ENCODE data around the gene IL6ST. TPM values are rescaled to one million over a fixed set of nuclear protein-coding genes. Genes with fewer than 3 reads are reported as not detected.

Gene IL6ST
- total RNA-seq, 1 donor from 2014 or later, result 76.2 TPM

DNA sequence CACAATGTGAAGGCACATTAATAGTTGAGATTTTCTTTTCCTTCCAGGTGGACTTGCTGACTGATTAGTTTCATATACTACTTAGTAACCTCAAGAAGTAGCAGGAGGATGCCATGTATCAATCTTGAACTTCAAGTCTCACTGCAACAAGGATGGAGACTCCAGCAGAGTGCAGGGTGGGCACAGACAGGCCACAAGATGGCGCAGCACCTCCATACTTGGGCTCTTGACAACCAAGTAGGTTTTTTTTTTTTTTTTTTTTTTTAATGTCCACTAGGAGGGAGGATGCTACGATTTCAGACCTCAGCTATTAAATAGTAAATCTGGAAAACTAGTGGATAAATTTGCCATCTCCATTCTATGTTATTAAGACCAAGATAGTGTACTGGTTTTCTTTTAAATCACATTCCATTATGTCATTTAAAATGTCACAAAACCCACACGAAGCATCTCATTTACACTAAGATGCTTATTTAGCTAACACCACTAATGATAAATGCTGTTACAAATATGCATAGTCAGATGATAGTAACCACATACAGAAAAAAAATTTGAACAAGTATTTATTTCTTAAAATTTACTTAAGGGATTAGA, 58.6 kb downstream of the IL6ST start:
- H3K27ac ChIP-seq (ENCODE audit: low read depth, low read length), result no peak overlapping the region
- H3K27me3 ChIP-seq (ENCODE audit: control insufficient read depth in 3 of 3, insufficient read depth in 3 of 3, low read length in 3 of 3), result no peaks in the 10 kb centered on the region
- H3K36me3 ChIP-seq (ENCODE audit: control insufficient read depth in 3 of 3, insufficient read depth in 3 of 3, low read length in 3 of 3), result peaks cover 4 to 14% (median 12%) of the 10 kb centered on the region in 3 donors
- H3K4me3 ChIP-seq (ENCODE audit: low read length in 3 of 3), result no peak overlapping the region
- no peaks in the 10 kb centered on the region for H3K4me1 ChIP-seq (ENCODE audit: control insufficient read depth in 3 of 3, insufficient read depth in 3 of 3, low read length in 3 of 3)
- H3K9ac ChIP-seq (ENCODE audit: low read depth in 1 of 3, low read length in 3 of 3), result no peak overlapping the region
- H3K9me3 ChIP-seq (ENCODE audit: control insufficient read depth in 3 of 3, low read length in 3 of 3), result no peaks in the 10 kb centered on the region

- H3K9me3 ChIP-seq (ENCODE audit: control insufficient read depth in 3 of 3, low read length in 3 of 3), result no peaks in the 10 kb centered on the region
Measured at GRCh38 chr5:55935371-55935770, 59.4 kb downstream of the IL6ST start.

GRCh38 chr5:55934720-55935119, 60.0 kb downstream of the IL6ST start:
- Histone ChIP-seq H3K4me3 (ENCODE audit: low read length in 3 of 3) (no peak overlapping the region), H3K36me3 (ENCODE audit: control insufficient read depth in 3 of 3, insufficient read depth in 3 of 3, low read length in 3 of 3) (peaks cover 0 to 5% (median 3%) of the 10 kb centered on the region in 3 donors), H3K9me3 (ENCODE audit: control insufficient read depth in 3 of 3, low read length in 3 of 3) (no peaks in the 10 kb centered on the region), H3K27ac (ENCODE audit: low read depth, low read length) (no peak overlapping the region), H3K27me3 (ENCODE audit: control insufficient read depth in 3 of 3, insufficient read depth in 3 of 3, low read length in 3 of 3) (no peaks in the 10 kb centered on the region), H3K9ac (ENCODE audit: low read depth in 1 of 3, low read length in 3 of 3) (no peak overlapping the region), H3K4me1 (ENCODE audit: control insufficient read depth in 3 of 3, insufficient read depth in 3 of 3, low read length in 3 of 3) (no peaks in the 10 kb centered on the region)

More at GRCh38 chr5:55935371-55935770, 59.4 kb downstream of the IL6ST start:
- H3K27me3 ChIP-seq (ENCODE audit: control insufficient read depth in 3 of 3, insufficient read depth in 3 of 3, low read length in 3 of 3), result no peaks in the 10 kb centered on the region
- no peak overlapping the region for H3K4me3 ChIP-seq (ENCODE audit: low read length in 3 of 3)
- H3K36me3 ChIP-seq (ENCODE audit: control insufficient read depth in 3 of 3, insufficient read depth in 3 of 3, low read length in 3 of 3), result peaks cover 0 to 10% (median 5%) of the 10 kb centered on the region in 3 donors
- no peaks in the 10 kb centered on the region for H3K4me1 ChIP-seq (ENCODE audit: control insufficient read depth in 3 of 3, insufficient read depth in 3 of 3, low read length in 3 of 3)
- H3K27ac ChIP-seq (ENCODE audit: low read depth, low read length), result no peak overlapping the region
- no peak overlapping the region for H3K9ac ChIP-seq (ENCODE audit: low read depth in 1 of 3, low read length in 3 of 3)

DNA sequence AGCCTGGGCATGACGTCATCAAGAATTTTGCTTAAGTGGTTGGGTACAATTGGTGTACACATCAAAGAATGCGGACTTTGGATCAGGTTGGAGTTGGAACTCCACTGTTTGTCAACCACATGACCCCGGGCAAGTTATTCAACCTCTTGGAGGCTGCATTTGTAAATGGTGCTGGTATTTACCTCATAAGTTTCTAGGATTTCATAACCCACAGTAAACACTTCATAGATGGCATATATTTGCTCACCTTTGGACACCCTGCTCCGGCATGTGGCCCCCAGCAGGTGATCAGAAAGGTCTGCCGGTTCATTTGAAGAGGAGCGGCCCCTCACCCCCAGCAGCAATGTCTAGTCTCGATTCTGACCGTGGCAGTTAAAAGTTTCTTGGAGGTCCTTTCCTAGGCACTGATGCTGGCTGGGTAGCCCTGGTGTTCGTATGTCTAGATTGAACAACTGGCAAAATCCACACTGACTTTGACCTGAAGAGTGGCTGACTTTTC, 60.6 kb downstream of the IL6ST start:
- Histone ChIP-seq H3K4me3 (ENCODE audit: low read length in 3 of 3) (no peak overlapping the region), H3K4me1 (ENCODE audit: control insufficient read depth in 3 of 3, insufficient read depth in 3 of 3, low read length in 3 of 3) (no peaks in the 10 kb centered on the region), H3K36me3 (ENCODE audit: control insufficient read depth in 3 of 3, insufficient read depth in 3 of 3, low read length in 3 of 3) (peaks cover 0 to 5% (median 3%) of the 10 kb centered on the region in 3 donors), H3K27me3 (ENCODE audit: control insufficient read depth in 3 of 3, insufficient read depth in 3 of 3, low read length in 3 of 3) (no peaks in the 10 kb centered on the region), H3K9me3 (ENCODE audit: control insufficient read depth in 3 of 3, low read length in 3 of 3) (no peaks in the 10 kb centered on the region), H3K9ac (ENCODE audit: low read depth in 1 of 3, low read length in 3 of 3) (no peak overlapping the region), H3K27ac (ENCODE audit: low read depth, low read length) (no peak overlapping the region)

GRCh38 chr5:55933377-55934114, 61.2 kb downstream of the IL6ST start:
- no peaks in the 10 kb centered on the region for H3K4me1 ChIP-seq (ENCODE audit: control insufficient read depth in 3 of 3, insufficient read depth in 3 of 3, low read length in 3 of 3)
- H3K9ac ChIP-seq (ENCODE audit: low read depth in 1 of 3, low read length in 3 of 3), result no peak overlapping the region
- H3K36me3 ChIP-seq (ENCODE audit: control insufficient read depth in 3 of 3, insufficient read depth in 3 of 3, low read length in 3 of 3), result peaks cover 0 to 3% (median 0%) of the 10 kb centered on the region in 3 donors
- H3K9me3 ChIP-seq (ENCODE audit: control insufficient read depth in 3 of 3, low read length in 3 of 3), result no peaks in the 10 kb centered on the region
- H3K27ac ChIP-seq (ENCODE audit: low read depth, low read length), result no peak overlapping the region
- H3K27me3 ChIP-seq (ENCODE audit: control insufficient read depth in 3 of 3, insufficient read depth in 3 of 3, low read length in 3 of 3), result no peaks in the 10 kb centered on the region
- H3K4me3 ChIP-seq (ENCODE audit: low read length in 3 of 3), result no peak overlapping the region

- no peak overlapping the region for H3K27ac ChIP-seq (ENCODE audit: low read depth, low read length)
- no peak overlapping the region for H3K9ac ChIP-seq (ENCODE audit: low read depth in 1 of 3, low read length in 3 of 3)
- H3K27me3 ChIP-seq (ENCODE audit: control insufficient read depth in 3 of 3, insufficient read depth in 3 of 3, low read length in 3 of 3), result peaks cover 0 to 4% (median 0%) of the 10 kb centered on the region in 3 donors
- no peaks in the 10 kb centered on the region for H3K9me3 ChIP-seq (ENCODE audit: control insufficient read depth in 3 of 3, low read length in 3 of 3)
- H3K4me1 ChIP-seq (ENCODE audit: control insufficient read depth in 3 of 3, insufficient read depth in 3 of 3, low read length in 3 of 3), result no peaks in the 10 kb centered on the region
- H3K4me3 ChIP-seq (ENCODE audit: low read length in 3 of 3), result no peak overlapping the region
- H3K36me3 ChIP-seq (ENCODE audit: control insufficient read depth in 3 of 3, insufficient read depth in 3 of 3, low read length in 3 of 3), result peaks cover 0 to 3% (median 0%) of the 10 kb centered on the region in 3 donors
Measured at GRCh38 chr5:55932700-55933099, 62.1 kb downstream of the IL6ST start.

- Histone ChIP-seq H3K9me3 (ENCODE audit: control insufficient read depth in 3 of 3, low read length in 3 of 3) (no peaks in the 10 kb centered on the region), H3K4me3 (ENCODE audit: low read length in 3 of 3) (no peak overlapping the region), H3K36me3 (ENCODE audit: control insufficient read depth in 3 of 3, insufficient read depth in 3 of 3, low read length in 3 of 3) (no peaks in the 10 kb centered on the region), H3K27ac (ENCODE audit: low read depth, low read length) (no peak overlapping the region), H3K27me3 (ENCODE audit: control insufficient read depth in 3 of 3, insufficient read depth in 3 of 3, low read length in 3 of 3) (peaks cover 0 to 6% (median 0%) of the 10 kb centered on the region in 3 donors), H3K4me1 (ENCODE audit: control insufficient read depth in 3 of 3, insufficient read depth in 3 of 3, low read length in 3 of 3) (no peaks in the 10 kb centered on the region), H3K9ac (ENCODE audit: low read depth in 1 of 3, low read length in 3 of 3) (no peak overlapping the region)
Measured at GRCh38 chr5:55929020-55929799, 65.6 kb downstream of the IL6ST start.

DNA sequence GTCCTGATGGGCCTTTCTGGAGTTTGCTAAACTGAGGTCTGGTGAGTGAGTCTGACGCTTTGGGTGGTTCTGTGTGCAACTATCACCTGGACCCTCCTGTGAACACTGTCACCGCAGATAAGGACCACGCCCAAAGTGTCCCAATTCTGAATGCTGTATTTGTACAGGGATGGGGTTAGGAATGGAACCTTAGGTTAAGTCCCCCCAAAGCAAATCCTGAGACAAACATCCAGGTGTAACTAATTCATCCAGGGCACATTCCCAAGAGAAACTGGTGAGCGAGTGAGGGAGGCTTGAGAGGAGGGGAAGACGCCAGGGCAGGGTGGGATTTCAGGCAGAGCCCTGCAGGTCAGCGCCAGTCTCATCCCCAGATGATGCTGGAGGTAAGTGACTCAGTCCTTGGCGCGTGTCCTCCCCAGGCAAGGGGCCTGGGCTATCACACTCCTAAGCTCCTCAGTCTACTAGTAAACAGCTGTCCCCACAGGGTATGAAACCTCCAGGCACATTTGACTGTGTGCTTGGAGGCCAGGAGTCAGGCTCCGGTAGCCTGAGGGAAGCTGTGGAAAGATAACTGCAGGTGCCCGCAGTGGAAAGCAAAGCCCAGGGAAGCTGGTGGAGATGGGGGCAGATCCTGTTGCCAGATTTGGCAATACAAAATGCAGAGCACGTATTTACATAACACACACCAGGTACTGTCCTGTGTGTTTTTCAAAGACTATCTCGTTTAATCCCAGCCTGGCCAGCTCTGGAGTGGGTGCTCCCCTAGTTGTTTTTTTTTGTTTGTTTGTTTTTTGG, 66.7 kb downstream of the IL6ST start:
- peaks cover 0 to 6% (median 0%) of the 10 kb centered on the region in 3 donors for H3K27me3 ChIP-seq (ENCODE audit: control insufficient read depth in 3 of 3, insufficient read depth in 3 of 3, low read length in 3 of 3)
- H3K9me3 ChIP-seq (ENCODE audit: control insufficient read depth in 3 of 3, low read length in 3 of 3), result no peaks in the 10 kb centered on the region
- no peak overlapping the region for H3K27ac ChIP-seq (ENCODE audit: low read depth, low read length)
- H3K4me1 ChIP-seq (ENCODE audit: control insufficient read depth in 3 of 3, insufficient read depth in 3 of 3, low read length in 3 of 3), result peaks cover under 1 to 3% (median 3%) of the 10 kb centered on the region in 3 donors
- H3K9ac ChIP-seq (ENCODE audit: low read depth in 1 of 3, low read length in 3 of 3), result no peak overlapping the region
- H3K4me3 ChIP-seq (ENCODE audit: low read length in 3 of 3), result no peak overlapping the region
- no peaks in the 10 kb centered on the region for H3K36me3 ChIP-seq (ENCODE audit: control insufficient read depth in 3 of 3, insufficient read depth in 3 of 3, low read length in 3 of 3)

DNA sequence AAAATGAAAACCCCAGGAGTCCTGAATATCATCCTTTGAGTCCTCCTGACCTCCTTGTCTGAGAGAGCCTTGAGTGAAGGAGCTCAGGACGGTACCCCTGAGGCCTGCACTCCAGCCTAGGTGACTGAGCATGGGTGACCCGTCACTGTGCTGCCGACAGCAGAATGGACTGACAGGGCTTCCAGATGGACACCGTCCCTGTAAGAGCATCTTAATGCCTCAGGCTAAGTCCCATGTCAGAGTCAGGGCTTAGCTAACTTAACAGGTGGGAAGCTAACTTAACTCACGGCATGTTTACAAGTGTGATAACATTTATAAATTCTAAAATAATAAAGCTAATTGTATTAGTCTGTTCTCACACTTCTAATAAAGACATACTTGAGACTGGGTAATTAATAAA, 68.3 kb downstream of the IL6ST start:
- Histone ChIP-seq H3K36me3 (ENCODE audit: control insufficient read depth in 3 of 3, insufficient read depth in 3 of 3, low read length in 3 of 3) (no peaks in the 10 kb centered on the region), H3K4me1 (ENCODE audit: control insufficient read depth in 3 of 3, insufficient read depth in 3 of 3, low read length in 3 of 3) (peaks cover 3% of the 10 kb centered on the region in 3 donors), H3K27ac (ENCODE audit: low read depth, low read length) (no peak overlapping the region), H3K9me3 (ENCODE audit: control insufficient read depth in 3 of 3, low read length in 3 of 3) (no peaks in the 10 kb centered on the region), H3K27me3 (ENCODE audit: control insufficient read depth in 3 of 3, insufficient read depth in 3 of 3, low read length in 3 of 3) (peaks cover 0 to 6% (median 0%) of the 10 kb centered on the region in 3 donors), H3K9ac (ENCODE audit: low read depth in 1 of 3, low read length in 3 of 3) (no peak overlapping the region), H3K4me3 (ENCODE audit: low read length in 3 of 3) (no peak overlapping the region)

Data from skeletal muscle tissue (tissue), 4 donors.